Stimulated activated CD8-positive, alpha-beta memory T cell treated with anti-CD3 and anti-CD28 coated beads, Interleukin-12 subunit alpha, Interleukin-12 subunit beta, amount 100 ng/mL, for 24 hours (primary cell): ENCODE results near the gene MAGI2.

Experiments used
- DNase-seq: peaks from one replicate; pipeline ENCODE4 v3.0.0-alpha.2; 2020; ENCODE audit errors: extremely low read depth

MAGI2 gene

DNA sequence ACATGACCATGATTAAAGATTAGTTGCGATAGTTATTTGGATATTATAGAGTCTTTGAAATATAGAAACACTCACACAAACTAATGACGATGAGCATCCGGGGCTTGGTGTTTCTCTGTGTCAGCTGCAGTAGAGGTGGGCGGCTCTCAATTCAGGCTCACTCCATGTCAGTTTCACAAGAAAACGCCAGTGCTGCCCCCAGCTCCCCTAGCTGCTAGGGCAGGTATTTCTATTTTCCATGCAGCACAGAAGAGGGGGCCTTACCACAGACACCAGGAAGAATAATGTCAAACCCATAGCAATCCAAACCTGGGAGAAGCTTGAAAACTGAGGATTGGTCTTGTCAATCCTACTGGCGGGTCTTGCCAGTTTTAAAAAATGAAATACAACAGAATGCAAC, 1457.8 kb downstream of the MAGI2 start:
- DNase-seq, result no peak

DNA sequence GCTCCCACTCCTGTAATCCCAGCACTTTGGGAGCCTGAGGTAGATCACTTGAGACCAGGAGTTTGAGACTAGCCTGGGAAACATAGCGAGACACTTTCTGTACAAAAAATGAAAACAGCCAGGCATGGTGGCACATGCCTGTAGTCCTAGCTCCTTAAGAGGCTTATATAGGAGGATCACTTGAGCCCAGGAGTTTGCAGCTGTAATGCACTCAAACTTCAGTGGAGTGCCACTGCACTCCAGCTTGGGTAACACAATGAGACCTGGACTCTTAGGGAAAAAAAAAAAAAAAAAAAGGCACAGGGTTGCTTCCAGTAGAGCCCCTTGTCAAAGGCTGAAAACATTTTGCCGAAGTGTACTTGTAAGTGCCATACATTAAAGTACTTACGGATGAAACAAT, 1459.6 kb downstream of the MAGI2 start:
- DNase-seq, result no peak

GRCh38 chr7:77991656-77992055, 1461.8 kb downstream of the MAGI2 start:
- no peak for DNase-seq

DNA sequence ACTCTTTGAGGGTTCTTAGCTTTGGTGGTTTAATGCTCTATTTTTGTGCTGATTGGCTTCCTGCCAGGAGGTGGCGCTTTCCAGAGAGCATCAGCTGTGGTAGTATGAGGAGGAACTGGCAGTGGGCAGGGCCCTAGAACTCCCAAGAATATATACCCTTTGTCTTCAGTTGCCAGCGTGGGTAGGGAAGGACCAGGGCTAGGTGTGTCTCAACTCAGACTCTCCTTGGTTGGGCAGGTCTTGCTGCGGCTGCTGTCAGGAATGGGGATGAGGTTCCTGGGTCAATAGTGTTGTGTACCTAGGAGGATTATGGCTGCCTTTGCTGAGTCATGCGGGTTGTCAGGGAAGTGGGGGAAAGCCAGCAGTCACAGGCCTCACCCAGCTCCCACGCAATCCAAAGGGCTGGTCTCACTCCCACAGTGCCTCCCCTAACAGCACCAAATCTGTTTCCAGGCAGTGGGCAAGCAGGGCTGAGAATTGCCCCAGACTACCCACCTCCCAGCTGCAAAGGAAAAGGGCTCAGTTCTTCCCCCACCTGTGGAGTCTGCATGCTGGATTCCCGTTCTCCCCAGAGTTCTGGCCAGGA, 1463.4 kb downstream of the MAGI2 start:
- no peak for DNase-seq

- no peak for DNase-seq
Measured at GRCh38 chr7:77985974-77986339, 1467.5 kb downstream of the MAGI2 start.

DNA sequence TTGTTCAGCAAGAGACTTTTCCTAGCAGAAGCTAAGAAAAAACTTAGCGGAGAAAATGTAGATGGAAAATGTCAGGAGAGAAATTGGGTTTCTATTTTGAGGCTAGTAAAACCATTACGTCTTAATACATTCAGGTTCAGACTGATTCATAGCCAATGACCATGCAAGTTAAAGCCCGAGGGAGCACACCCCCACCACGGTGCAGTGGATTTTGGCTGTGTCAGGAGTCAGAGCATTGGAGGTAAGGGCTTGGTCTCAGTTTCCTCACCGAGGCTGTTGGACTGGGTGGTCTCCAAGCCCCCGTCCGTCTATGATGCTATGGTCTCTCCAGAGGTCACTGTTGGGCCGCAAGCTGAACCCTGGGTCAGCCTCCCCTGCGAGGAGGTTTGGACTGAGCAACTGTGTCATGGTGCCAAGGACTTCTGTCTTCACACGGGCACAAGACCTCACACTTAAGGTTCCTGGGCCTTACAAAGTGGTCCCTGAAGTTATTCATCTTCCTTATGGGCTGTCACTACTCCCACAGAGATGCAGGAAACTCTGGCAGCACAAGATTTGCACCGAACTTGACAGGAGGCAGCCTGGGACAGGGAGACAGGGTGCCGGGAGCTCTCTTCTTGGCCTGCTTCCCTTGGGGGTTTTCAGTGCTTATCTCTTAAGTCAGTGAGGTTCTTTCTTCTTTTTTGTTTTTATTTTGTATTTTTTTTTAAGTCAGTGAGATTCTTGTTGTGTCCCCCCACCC, 1468.1 kb downstream of the MAGI2 start:
- DNase-seq, result no peak

DNA sequence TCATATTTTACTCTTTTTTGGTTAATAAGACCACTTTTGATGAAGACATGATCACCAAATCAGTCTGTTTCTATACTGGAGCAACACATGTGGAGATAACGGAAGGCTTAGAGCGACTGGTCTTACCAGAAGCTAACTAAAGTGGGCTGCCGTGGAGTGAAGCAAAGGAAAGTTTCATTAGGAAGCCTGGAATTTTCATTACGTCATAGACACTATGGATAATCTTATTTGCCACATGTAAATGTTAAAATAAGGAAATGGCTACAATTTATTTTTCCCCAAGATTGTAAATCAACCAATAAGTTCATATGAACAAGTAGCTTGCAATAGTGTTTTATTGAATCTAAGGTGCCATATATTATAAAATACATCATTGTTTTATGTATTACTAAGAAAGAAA, 1469.5 kb downstream of the MAGI2 start:
- DNase-seq, result no peak

DNA sequence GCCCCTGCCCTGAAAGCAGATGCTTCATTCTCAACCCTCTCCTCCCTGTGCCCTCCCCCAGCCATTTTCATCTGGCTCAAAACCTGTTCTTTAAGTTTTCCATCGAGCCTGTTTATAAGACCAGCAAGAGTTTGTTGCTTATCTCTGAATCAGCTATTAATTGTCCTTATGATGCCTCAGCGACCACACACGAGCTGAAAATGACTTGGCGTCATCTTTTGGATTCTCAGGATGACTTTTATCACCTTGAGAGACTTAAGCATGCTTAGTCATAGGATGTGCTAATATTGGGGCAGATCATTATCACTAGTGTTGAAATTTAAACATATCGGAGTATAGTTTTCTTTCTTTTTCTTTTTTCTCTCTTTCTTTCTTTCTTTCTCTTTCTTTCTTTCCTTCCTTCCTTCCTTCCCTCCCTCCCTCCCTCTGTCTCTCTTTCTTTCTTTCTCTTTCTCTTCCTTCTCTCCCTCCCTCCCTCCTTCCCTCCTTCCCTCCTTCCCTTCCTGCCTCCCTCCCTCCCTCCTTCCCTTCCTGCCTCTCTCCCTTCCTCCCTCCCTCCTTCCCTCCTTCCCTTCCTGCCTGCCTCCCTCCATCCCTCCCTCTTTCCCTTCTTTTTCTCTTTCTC, 1470.4 kb downstream of the MAGI2 start:
- no peak for DNase-seq

- DNase-seq, result no peak
Measured at GRCh38 chr7:77980087-77980713, 1473.3 kb downstream of the MAGI2 start.

- no peak for DNase-seq
Measured at GRCh38 chr7:77979219-77979618, 1474.2 kb downstream of the MAGI2 start.

DNA sequence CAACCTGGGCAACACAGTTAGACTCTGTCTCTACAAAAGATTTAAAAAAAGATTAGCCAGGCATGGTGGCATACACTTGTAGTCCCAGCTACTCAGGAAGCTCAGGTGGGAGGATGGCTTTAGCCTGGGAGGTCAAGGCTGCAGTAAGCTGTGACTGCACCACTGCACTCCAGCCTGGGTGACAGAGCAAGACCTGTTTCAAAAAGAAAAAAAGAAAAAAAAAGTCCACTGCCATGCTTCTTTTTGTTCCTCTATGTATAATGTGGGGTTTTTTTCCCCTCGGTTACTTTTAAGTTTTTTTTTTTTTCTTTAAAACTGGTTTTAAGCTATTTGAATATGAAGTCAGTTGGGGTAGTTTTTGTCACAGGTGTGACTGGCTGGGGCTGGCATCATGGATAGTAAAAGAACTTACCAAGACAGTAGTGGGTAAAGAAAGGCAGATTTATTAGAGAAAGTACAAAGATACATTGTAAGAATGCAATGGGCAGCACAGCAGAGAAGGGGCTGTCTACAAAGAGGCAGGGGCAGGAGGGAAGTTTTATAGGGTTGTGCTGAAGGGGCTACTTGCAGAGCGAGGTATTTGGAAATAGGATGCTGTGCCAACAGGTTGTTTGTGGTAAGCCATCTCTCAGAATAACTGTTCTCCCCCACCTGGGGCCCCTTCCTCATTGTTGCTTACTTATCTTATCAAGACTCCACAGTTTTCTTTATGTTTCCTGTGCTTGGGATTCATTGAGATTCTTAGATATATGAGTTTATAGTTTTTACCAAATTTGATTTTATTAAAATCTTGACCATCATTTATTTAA, 1477.6 kb downstream of the MAGI2 start:
- no peak for DNase-seq

GRCh38 chr7:77971726-77972125, 1481.7 kb downstream of the MAGI2 start:
- no peak for DNase-seq

GRCh38 chr7:77967429-77967828, 1486.0 kb downstream of the MAGI2 start:
- no peak for DNase-seq
